Gastrocnemius medialis (tissue), 4 donors: Measurements from ENCODE around the gene NOXRED1.

ENCODE experiments used
- POLR2A ChIP-seq, 2 donors: fragments of 450-650 bp; IDR thresholded peaks; one replicate each; pipeline ENCODE4 v1.6.1; 2017; ENCODE audit warnings: antibody characterized with exemption in 2 of 2, mild to moderate bottlenecking in 2 of 2, moderate library complexity in 2 of 2
- TF ChIP-seq, protein P1 (sequence below), 5 experiments: fragments of 450-650 bp in 3 of 5; fragments of 200-600 bp in 2 of 5; sonication (generic) in 2 of 5; IDR thresholded peaks in 4 of 5; conservative IDR thresholded peaks in 1 of 5; 1 replicate in 4 of 5; 2 replicates in 1 of 5; pipeline ENCODE4 v1.5.1; 2016 to 2019; ENCODE audit warnings: antibody characterized with exemption in 5 of 5, mild to moderate bottlenecking in 3 of 5, moderate library complexity in 3 of 5

GRCh38 chr14:77356899-77357298 lies 66.4 kb downstream of the NOXRED1 start:
- TF ChIP-seq POLR2A (IDR thresholded peaks at IDR 0.05): no peak
- TF ChIP-seq, protein P1, sequence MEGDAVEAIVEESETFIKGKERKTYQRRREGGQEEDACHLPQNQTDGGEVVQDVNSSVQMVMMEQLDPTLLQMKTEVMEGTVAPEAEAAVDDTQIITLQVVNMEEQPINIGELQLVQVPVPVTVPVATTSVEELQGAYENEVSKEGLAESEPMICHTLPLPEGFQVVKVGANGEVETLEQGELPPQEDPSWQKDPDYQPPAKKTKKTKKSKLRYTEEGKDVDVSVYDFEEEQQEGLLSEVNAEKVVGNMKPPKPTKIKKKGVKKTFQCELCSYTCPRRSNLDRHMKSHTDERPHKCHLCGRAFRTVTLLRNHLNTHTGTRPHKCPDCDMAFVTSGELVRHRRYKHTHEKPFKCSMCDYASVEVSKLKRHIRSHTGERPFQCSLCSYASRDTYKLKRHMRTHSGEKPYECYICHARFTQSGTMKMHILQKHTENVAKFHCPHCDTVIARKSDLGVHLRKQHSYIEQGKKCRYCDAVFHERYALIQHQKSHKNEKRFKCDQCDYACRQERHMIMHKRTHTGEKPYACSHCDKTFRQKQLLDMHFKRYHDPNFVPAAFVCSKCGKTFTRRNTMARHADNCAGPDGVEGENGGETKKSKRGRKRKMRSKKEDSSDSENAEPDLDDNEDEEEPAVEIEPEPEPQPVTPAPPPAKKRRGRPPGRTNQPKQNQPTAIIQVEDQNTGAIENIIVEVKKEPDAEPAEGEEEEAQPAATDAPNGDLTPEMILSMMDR (IDR thresholded peaks at IDR 0.05 in 4 of 5, conservative IDR thresholded peaks at IDR 0.05 in 1 of 5): no peak
